ENCODE data around the gene TEX22.

GRCh38 chr14:105388976-105389375 is 9.4 kb upstream of the TEX22 start:
- TF ChIP-seq EZH2 (IDR thresholded peaks at IDR 0.05; ENCODE audit: low read length, unreplicated experiment), result no peak
- TF ChIP-seq, protein P1, sequence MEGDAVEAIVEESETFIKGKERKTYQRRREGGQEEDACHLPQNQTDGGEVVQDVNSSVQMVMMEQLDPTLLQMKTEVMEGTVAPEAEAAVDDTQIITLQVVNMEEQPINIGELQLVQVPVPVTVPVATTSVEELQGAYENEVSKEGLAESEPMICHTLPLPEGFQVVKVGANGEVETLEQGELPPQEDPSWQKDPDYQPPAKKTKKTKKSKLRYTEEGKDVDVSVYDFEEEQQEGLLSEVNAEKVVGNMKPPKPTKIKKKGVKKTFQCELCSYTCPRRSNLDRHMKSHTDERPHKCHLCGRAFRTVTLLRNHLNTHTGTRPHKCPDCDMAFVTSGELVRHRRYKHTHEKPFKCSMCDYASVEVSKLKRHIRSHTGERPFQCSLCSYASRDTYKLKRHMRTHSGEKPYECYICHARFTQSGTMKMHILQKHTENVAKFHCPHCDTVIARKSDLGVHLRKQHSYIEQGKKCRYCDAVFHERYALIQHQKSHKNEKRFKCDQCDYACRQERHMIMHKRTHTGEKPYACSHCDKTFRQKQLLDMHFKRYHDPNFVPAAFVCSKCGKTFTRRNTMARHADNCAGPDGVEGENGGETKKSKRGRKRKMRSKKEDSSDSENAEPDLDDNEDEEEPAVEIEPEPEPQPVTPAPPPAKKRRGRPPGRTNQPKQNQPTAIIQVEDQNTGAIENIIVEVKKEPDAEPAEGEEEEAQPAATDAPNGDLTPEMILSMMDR (conservative IDR thresholded peaks at IDR 0.05; ENCODE audit: low read depth, low read length), result no peak
